Stimulated activated CD4-positive, alpha-beta T cell treated with anti-CD3 and anti-CD28 coated beads, Interleukin-4, amount 100 ng/mL, for 24 hours (primary cell): Measurements from ENCODE around the gene B4GALT5.
"Not testable (repeated sequence)": the region's sequence is repeated elsewhere in the genome, so short reads cannot be mapped to it uniquely, and the experiment has no call there.

Experiments
- DNase-seq: peaks from one replicate; pipeline ENCODE4 v3.0.0-alpha.2; 2020

Gene B4GALT5

DNA sequence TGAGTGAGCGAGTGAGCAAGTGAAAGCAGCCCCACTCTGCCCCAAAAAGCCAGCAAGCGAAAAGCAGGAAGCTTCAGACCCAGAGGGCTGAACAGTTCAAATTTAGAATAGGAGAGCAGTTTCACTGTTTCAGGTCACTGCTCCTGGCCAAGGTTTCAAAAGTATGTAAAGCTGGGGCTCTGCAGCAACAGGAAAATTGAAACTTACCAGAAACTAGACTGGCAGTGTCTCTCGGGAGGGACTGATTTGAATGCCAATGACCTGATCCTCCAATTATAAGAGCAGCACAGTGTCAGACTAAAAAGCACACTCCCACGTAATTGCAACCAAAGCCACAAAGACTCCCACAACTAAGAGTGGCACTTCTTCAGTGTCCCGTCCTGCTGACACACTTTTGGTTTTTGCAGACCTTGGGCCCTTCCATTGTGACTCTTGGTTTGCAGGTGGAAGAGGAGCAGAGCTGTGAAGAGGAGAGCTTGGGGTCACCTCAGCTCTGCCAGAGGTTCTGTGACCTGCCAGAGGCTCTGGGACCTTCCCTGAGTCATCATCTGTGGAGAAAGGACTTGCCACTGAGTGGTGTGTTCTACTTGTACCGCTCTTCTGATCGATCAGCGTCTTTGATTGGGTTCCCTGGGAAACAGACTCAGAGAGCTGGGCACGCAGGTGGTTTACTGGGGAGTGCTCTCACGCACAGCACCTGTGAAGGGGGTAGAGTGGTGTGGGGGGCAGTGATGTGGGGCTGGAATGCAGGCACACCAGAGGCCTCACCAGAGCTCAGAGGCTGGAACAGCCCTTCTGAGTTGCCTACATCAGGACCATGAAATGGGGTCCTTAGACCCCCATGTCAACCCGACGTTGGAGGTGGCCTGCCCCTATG, 93.1 kb downstream of the B4GALT5 start:
- DNase-seq, result peak; percentile 17

DNA sequence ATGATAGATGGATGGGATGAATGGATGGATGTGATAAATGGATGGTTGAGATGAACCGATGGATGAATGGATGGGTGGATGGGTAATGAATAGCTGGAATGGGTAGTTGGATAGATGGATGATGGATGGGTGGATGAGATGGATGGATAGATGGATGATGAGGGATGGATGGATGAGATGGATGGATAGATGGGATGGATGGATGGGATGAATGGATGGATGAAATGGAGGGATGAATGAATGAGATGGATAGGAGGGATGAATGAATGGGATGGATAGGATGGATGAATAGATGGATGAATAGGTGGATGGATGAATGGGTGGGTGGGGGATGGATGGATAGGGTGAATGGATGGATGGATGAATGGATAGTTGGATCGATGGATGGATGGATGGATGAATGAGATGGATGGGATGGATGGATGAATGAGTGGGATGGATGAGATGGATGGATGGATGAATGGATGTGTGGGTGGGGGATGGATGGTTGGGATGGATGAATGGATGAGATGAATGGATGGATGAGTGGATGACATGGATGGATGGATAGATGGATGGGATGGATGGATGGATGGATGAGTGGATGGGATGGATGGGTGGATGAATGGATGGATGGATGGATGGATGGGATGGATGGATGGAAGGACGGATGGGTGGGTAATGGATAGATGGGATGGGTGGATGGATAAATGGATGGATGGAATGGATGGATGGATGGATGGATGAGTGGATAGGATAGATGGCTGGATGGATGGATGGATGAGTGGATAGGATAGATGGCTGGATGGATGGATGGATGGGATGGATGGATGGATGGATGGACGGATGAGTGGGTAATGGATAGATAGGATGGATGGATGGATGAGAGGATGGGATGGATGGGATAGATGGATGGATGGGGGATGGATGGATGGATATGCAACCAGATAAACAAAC, 94.3 kb downstream of the B4GALT5 start:
- no peak for DNase-seq

DNA sequence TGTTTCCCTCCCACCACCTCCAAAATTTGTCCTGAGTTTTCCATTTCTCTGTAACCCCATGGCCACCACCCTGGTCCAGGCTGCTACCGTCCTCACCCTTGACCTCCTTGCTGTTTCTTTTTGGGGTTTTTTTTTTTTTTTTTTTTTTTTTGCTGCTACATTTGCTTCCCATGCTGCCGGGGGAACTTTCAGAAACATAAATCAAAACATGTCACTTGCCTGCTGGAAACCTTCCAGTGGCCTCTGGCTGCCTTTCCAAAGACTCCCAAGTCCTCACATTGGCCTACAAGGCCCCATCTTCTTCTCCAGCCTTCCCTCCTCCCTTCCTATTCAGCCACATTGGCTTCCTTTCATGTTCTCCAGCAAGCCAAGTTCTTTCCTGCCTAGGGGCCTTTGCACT, 95.4 kb downstream of the B4GALT5 start:
- no peak for DNase-seq

DNA sequence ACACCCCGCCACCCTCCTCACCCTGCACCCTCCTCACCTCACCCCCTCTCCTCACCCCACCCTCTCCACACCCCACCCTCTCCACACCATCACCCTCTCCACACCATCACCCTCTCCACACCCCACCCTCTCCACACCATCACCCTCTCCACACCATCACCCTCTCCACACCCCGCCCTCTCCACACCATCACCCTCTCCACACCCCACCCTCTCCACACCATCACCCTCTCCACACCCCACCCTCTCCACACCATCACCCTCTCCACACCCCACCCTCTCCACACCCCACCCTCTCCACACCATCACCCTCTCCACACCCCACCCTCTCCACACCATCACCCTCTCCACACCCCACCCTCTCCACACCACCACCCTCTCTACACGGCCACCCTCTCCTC, 96.3 kb downstream of the B4GALT5 start:
- DNase-seq, result not testable (repeated sequence)

DNA sequence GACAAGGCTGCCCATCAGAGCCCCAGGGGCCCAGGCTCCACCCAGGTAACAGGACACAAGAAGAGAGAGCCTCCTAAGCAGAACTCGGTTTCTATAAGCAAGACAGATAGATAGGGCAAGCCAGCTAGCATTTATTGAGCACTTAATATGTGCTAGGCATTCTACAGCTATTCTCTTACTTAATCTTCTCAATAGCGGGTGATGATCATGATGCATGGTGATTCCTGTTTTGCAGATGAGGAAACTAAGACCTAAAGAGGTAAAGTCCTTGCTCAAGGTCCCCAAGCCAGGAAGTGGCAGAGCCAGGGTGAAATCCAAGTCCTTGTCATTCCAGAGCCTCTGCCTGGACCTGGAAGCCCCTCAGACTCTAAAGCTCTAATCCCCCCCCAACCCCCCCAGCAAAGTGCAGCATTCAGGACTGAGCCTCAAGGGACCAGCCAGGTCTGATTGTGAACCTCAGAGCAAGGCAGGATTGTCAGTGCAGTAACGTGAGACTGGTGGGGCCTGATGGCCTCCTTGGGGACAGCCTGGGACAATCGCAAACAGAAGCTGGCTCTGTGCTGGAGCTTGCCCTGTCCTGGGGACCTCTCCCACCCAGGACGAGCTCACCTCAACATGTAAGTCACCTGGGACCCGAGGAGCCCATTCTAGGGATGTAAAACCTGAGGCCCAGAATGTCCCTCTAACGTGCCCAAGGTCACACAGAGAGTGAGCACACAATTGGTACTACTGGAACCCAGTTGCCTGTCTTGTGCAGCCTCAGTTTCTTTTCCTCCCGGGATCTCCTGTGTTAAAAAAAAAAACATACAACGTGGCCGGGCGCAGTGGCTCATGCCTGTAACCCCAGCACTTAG, 97.3 kb downstream of the B4GALT5 start:
- no peak for DNase-seq

DNA sequence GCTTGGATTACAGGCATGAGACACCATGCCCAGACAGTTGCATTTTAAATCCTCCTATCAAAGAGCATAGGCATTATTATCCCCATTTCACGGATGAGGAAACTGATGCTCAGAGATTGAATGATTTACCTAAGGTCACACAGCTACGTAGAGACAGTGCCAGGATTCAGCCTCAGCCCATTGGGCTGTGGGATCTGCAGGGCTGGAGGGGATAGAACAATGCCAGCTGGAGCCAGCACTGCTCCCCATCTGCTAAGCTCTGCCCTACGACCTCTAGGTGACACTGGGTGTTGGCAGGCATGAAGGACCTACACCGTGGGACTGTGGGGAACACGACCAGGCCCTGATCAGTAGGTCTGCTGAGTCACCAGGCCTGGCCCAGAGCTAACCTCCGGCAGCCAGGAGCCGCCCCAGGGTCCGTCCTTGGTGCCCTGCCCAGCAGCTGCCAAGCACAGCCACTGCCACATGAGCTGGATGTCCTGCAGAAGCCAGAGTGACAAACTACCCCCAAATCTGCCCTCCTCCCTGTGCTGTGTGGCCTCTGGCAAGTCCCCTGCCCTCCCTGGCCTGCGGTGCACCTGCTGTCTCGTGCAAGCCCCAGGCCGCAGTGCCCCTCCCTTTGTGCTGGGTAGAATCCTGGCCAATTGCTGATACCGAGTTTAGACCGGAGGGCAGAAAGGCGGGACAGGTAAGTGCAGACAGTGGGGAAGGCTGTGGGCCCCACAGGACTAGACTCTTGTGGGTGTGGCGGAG, 98.1 kb downstream of the B4GALT5 start:
- no peak for DNase-seq

DNA sequence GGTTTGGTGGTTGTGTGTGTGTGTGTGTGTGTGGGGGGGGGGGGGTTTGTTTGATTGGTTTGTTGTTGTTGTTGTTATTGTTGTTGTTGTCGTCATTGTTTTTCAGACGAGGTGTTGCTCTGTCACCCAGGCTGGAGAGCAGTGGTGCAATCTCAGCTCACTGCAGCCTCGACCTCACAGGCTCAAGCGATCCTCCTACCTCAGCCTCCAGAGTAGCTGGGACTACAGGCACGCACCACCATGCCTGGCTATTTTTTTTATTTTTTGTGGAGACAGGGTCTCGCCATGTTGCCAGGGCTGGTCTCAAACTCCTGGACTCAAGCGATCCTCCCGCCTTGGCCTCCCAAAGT, 98.7 kb downstream of the B4GALT5 start:
- DNase-seq, result not testable (repeated sequence)

DNA sequence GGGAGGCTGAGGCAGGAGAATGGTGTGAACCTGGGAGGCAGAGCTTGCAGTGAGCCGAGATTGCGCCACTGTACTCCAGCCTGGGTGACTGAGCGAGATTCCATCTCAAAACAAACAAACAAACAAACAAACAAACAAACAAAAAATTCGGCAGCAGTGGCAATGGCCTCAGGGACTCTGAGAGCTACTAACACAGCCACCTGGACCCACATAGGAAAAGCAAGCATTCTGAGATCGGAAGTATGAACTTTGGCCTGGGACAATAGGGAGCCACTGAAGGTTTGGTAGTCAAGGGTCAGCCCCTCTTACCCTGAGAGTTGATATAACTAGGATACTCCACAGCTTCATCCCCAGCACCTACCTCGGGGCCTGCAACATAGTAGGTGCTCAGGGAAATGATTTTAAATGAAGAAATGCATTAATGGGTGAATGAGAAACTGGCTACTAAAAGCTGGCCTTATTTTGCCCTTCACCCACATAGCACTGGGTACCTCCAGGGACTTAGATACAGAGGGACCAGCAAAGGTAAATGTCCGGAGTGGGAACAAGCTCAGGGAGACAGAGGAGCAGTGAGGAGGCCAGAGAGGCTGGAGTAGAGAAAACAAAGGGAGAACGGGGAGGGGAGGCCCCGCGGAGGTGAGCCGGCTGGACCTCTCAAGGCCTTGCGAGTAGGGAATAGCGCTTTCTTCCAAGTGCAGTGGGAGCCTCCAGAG, 99.2 kb downstream of the B4GALT5 start:
- no peak for DNase-seq

DNA sequence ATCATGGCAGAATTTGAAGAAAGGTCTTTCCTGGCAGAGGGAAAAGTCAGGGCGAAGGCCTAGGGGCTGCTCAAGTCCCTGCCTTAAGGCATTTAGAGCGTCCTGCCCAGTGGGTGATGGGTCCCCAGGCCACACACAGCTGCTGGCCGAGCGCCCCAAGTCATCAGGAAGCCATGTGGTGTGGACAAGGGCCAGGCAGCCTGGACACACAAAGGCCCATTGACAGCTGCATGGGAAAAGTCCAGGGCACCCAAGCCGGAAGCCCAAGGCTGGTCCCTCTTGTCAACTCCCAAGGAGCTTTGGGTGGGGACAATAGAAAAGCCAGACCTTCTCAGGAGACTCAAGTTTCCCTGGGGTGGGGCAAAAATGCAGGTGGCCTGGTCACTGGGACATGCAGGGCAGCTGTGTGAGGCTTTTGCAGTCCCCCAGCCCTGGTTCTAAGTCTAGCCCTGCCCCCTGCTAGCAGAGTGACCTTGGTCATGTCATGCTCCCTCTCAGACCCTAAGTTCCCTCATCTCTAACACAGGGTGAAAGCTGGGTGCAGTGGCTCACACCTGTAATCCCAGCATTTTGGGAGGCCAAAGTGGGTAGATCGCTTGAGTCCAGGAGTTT, 101.4 kb downstream of the B4GALT5 start:
- no peak for DNase-seq

DNA sequence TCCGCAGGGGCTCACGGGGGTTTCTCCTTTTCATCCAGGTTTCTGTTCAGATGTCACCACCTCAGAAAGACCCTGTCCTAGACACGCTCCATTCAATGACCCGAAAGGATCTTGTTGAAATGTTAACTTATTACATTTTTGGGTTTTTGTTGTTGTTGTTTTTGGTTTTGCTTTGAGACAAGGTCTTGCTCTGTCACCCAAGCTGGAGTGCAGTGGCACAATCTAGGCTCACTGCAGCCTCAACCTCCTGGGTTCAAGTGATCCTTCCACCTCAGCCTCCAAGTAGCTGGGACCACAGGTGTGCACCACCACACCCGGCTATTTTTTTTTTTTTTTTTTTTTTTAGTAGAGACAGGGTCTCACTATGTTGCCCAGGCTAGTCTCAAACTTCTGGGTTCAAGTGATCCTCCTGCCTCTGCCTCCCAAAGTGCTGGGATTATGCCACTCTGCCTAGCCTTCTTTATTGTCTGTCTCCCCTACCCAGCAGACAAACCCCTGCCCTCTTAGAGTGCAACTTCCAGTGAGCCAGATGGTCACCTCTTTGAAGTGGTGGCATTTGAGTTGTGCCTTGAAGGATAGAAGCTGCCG, 102.0 kb downstream of the B4GALT5 start:
- not testable (repeated sequence) for DNase-seq

DNA sequence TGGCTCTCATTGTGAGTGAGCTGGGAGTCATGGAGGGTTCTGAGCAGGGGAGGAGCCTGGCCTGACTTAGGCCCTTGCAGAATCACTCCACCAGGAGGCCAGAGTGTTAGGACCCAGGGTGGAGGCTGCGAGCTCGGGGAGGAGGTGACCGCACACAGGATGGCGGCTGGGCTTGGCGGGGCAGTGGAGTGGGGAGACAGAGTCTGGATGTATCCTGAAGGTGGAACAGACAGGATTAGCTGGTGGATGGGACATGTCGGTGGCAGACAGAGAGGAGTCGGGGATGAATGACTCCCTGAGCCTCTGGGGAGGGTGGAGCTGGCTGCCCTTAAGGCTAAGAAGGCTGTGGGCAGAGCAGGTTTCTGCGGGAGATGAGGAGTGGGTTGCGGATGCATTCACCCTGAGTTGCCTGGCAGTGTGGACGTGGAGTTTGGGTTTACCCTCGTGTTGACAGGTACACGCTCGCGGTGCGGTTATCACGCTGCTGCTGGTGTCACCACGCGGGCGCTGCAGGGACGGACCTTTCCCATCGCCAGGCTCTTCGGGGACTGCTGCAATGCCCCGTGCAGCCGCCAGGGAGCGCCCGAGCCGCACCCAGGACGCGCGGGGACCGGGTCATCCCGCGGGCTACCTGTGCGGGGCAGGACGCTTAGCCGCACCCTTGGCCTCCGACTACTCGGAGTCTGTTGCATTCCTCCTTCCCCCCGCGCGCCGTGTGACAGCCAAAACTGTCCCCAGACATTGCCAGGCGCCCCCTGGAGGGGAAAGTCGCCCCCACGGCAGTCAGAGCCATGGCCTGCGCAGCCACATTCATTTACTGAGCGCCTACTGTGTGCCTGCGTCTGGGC, 102.8 kb downstream of the B4GALT5 start:
- peak; percentile 79 for DNase-seq

DNA sequence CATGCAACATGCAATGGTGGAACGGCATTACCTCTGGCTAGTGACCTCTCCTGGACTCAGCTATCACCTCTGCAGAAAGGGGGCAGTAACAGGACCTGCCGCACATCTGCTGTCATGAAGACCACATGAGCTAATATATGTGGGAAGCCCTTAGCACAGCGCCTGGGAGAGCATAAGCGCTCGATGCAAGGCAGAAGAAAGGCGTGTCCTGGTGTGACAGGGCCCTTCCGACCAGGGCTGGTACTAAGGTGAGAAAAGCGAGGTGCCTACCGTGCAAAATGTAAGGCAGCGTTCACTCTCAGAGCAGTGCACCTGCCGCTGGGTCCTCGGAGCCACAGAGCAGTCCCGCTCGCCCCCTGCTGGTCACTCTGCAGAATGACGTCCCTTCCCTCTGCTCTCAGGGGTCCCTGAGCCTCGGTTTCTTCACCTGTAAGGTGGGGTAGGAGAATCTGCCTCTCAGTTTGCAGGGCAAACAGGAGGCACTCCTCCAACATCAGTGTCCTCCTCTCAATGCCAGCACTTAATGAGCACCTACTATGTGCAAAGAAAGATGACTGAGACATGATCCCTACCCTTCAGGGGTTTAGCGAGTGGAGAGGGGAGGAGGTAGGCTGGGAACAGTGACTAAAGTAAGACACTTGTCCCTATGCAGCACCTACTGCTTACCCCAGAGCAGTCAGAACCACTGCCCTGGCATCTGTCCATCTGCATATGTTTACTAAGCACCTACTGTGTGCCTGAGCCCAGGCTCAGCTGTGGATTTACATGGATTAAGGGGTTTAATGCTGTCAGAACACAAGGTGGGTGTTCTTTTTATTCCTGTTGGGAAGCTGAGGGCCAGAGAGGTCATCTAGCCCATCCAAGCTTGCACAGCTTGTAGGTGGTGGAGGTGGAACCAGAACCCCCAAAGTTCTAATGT, 104.7 kb downstream of the B4GALT5 start:
- peak; percentile 80 for DNase-seq

DNA sequence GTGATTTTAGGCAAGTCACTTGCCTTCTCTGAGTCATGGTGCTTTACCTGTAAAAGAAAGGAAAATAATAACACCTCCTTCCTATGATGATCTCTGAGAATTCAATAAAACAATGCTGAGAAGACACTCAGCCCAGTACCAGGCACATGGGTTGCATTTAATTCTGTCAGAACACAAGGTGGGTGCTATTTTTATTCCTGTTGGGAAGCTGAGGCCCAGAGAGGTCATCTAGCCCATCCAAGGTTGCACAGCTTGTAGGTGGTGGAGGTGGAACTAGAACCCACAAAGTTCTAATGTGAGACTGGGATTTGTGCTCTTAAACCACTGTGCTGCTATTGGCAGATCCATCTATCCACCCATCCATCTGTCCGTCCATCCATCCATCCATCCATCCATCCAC, 106.1 kb downstream of the B4GALT5 start:
- DNase-seq, result no peak

DNA sequence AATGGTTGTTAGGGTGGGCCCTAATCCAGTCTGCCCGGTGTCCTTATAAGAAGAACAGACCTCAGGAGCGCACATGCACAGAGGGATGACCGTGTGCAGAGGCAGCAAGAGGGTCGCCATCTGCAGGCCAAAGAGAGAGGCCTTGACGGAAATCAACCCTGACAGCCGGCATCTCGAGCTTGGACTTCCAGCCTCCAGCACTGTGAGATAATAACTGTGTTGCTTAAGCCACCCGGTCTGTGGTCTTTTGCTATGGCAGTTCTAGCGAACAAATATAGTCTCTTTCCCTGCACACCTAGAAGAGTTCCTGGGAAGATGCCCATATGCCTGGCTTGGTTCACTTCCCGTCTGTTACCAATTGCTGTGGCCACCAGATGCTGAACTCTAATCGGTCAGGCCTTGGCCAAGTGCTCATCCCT, 110.5 kb downstream of the B4GALT5 start:
- DNase-seq, result no peak

DNA sequence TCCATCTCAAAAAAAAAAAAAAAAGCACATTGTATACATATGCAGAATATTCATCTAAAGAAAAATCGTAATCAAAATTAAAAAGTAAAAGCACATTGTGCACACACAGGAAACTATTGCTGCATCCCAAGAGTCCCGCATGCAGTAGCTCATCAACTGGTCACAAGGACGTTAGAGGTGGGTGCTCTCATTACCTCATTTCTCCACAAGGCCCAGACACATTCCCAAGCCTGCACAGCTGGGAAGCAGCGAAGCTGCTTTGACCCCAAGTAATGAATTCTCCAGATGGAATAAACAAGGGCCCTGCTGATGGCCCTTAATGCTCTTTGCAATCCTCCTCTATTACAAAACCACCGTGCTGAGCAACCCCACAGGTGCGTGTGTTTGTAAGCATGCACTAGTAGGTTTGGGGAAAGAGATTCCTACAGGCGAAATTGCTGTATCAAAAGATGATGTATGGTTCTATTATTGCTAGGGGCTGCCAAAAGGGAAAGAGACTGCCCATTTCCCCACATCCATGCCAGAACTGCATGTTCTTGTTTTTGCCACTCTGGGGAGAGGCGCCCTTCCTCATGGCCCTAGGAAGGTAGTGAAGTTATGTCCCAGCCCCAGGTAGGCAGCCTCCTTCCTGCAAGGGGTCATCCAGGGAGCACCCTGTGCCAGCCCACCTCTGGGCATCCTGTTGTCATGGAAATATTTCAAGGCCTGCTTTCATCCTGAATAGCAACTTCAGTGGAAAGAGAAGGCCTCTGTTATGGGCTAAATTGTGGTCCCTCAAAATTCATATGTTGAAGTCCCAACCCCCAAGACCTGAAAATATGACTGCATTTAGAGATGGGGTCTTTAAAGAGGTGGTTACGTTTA, 111.1 kb downstream of the B4GALT5 start:
- DNase-seq, result no peak

DNA sequence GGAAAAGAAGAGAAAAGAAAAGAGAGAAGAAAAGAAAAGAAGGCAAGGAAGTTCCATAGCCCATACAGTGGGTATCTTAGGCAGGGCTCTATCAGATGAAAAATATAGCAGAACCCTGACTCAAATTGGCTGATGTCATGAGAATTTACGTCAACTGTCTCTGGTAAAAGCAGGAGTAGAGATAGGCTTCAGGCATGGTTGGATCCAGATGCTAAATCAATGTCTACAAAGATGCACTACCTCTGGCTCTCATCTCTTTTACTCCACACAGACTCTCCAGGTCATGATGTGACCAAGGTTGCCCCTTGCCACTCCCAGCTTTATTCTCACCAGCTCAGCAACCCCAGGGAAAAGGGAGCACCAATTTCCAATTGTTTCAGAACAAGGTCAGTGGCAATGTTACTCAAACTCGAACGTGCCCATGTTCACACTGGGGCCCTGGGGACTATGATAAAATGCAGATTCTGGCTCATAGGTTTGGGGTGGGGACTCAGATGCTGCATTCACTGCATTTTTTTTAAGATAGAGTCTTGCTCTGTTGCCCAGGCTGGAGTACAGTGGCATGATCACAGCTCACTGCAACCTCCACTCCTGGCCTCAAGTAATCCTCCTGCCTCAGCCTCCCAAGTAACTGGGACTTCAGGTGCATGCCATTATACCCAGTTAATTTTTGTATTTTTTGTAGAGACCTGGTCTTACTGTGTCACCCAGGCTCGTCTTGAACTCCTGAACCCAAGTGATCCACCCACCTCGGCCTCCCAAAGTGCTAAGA, 112.3 kb downstream of the B4GALT5 start:
- no peak for DNase-seq

DNA sequence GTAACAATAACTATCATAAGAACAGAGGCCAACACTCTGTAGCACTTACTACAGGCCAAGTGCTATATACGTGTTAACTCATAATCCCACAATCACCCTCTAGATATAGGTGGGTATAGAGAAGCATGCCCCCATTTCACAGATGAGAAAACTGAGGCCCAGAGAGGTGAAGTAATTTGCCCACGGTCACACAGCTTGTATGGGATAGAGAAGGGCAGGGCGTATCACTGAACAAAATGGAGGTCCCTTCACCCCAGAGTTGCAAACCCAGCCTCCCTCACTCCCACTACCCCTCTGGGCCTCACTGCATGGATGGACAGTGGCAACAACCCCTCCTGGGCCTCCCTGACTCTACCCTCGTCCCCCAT, 113.9 kb downstream of the B4GALT5 start:
- no peak for DNase-seq
